ENCODE data around the gene SLC25A3.
A peak's percentile ranks its signal among the peaks of the same experiment; 100 is the strongest.

Gene SLC25A3

DNA sequence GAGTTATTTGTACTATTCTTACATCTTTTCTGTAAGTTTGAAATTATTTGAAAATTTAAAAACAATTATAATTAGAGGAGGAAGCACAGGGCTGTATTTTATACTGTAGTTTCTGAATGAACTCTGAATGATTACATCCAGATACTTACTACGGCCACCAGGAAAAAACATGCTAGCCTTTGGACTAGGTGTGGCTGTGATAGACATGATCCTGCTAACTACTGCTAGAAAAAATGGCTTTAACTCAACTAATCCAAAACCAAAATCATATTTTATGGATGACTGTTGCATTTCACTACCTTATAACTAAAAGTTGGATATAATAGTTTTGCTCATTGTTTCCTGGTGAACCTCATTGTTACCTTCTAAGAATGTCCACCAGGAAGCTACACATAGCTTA, 15.1 kb upstream of the SLC25A3 start:
- no peaks in the 10 kb centered on the region for H3K4me1 ChIP-seq (ENCODE audit: insufficient read depth, low read length)
- no peak overlapping the region for H3K27ac ChIP-seq (ENCODE audit: low read length)
- H3K36me3 ChIP-seq (ENCODE audit: insufficient read depth, low read depth, low read length), result no peaks in the 10 kb centered on the region
- H3K9ac ChIP-seq (ENCODE audit: low read depth, low read length), result no peak overlapping the region
- no peak overlapping the region for H3K4me3 ChIP-seq (ENCODE audit: low read length)
- H3K27me3 ChIP-seq (ENCODE audit: insufficient read depth, low read length), result no peaks in the 10 kb centered on the region
- H3K9me3 ChIP-seq (ENCODE audit: insufficient read depth, low read depth, low read length), result no peaks in the 10 kb centered on the region

DNA sequence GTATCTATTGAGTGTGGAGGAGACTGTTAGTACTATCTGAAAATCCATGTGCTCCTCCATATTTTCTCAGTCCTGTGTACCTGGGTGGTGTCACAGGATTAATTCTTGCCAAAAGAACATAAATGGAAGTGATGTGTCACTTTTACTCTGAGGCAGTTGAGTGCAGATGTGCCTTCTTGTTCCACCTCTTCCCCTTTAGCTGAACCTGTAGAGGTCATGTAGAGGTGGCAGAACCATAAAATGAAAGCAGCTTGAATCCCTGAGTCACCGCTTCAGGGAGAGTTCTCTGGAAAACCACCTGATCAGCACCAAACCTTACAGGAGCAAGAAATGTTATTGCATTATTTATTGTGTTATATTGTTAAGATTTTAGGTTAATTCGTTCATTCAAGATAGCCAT, 14.7 kb upstream of the SLC25A3 start:
- Histone ChIP-seq H3K36me3 (ENCODE audit: insufficient read depth, low read depth, low read length) (no peaks in the 10 kb centered on the region), H3K9me3 (ENCODE audit: insufficient read depth, low read depth, low read length) (no peaks in the 10 kb centered on the region), H3K9ac (ENCODE audit: low read depth, low read length) (no peak overlapping the region), H3K27ac (ENCODE audit: low read length) (no peak overlapping the region), H3K27me3 (ENCODE audit: insufficient read depth, low read length) (no peaks in the 10 kb centered on the region), H3K4me3 (ENCODE audit: low read length) (no peak overlapping the region), H3K4me1 (ENCODE audit: insufficient read depth, low read length) (no peaks in the 10 kb centered on the region)

DNA sequence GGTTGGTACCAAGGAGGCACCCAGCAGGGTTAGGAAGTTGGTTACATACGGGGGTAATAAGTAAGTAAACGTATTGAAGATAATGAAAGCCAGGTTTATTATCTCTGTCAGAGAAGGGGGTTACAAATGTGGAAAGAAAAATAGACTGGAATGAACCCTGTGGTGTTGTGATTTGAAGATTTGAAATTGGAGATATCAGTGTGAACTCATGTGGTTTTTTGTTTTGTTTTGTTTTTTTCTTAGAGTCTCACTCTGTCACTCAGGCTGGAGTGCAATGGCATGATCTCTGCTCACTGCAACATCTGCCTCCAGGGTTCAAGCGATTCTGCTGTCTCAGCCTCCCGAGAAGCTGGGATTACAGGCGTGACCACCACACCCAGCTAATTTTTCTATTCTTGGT, 14.1 kb upstream of the SLC25A3 start:
- no peaks in the 10 kb centered on the region for H3K4me1 ChIP-seq (ENCODE audit: insufficient read depth, low read length)
- no peak overlapping the region for H3K27ac ChIP-seq (ENCODE audit: low read length)
- no peaks in the 10 kb centered on the region for H3K9me3 ChIP-seq (ENCODE audit: insufficient read depth, low read depth, low read length)
- H3K4me3 ChIP-seq (ENCODE audit: low read length), result no peak overlapping the region
- H3K36me3 ChIP-seq (ENCODE audit: insufficient read depth, low read depth, low read length), result no peaks in the 10 kb centered on the region
- no peak overlapping the region for H3K9ac ChIP-seq (ENCODE audit: low read depth, low read length)
- H3K27me3 ChIP-seq (ENCODE audit: insufficient read depth, low read length), result no peaks in the 10 kb centered on the region

DNA sequence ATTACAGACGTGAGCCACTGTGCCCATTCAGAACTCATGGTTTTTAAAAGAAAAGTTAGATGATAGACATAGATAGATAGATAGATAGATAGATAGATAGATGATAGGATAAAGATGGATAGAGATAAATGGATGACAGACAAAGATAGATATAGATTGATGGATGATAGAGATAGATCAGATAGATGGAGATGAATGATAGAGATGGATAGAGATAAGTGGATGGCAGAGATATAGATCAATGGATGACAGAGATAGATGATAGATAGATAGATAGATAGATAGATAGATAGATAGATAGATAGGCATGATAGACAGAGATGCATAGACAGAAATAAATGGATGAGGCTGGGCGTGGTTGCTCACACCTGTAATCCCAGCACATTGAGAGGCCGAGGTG, 13.7 kb upstream of the SLC25A3 start:
- Histone ChIP-seq H3K36me3 (ENCODE audit: insufficient read depth, low read depth, low read length) (no peaks in the 10 kb centered on the region), H3K9ac (ENCODE audit: low read depth, low read length) (no peak overlapping the region), H3K27ac (ENCODE audit: low read length) (no peak overlapping the region), H3K4me3 (ENCODE audit: low read length) (no peak overlapping the region), H3K27me3 (ENCODE audit: insufficient read depth, low read length) (no peaks in the 10 kb centered on the region), H3K9me3 (ENCODE audit: insufficient read depth, low read depth, low read length) (no peaks in the 10 kb centered on the region), H3K4me1 (ENCODE audit: insufficient read depth, low read length) (no peaks in the 10 kb centered on the region)

DNA sequence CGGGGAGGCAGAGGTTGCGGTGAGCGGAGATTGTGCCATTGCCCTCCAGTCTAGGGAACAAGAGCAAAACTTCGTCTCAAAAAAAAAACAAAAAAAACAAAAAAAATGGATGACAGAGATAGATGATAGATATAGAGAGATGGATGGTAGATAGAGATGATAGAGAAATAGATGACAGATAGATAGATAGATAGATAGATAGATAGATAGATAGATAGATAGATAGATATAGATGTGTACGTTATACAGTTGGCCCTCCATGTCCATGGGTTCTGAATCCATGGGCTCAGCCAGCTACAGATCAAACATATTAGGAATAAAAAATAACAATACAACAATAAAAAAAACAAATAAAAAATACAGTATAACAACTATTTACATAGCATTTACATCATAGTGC, 12.8 kb upstream of the SLC25A3 start:
- no peak overlapping the region for H3K27ac ChIP-seq (ENCODE audit: low read length)

DNA sequence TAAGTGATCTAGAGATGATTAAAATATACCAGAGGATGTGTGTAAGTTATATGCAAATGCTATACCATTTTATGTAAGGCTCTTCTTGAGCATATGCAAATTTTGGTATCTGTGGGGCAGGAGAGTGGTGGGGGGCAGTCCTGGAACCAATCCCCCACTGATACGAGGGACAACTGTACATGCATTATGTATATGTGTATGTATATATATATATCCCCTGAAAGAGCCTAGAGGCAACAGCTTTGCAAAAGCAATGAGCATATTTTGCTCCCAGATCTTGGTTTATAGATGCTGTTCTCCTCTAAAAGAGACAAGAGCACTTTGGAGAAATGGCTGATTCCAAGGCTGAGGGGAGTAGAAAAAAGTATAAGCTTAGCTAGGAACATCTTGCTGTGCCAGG, 12.4 kb upstream of the SLC25A3 start:
- no peak overlapping the region for H3K4me3 ChIP-seq (ENCODE audit: low read length)
- H3K9me3 ChIP-seq (ENCODE audit: insufficient read depth, low read depth, low read length), result no peaks in the 10 kb centered on the region

More for the DNA sequence above, 12.8 kb upstream of the SLC25A3 start:
- Histone ChIP-seq H3K27me3 (ENCODE audit: insufficient read depth, low read length) (no peaks in the 10 kb centered on the region), H3K9me3 (ENCODE audit: insufficient read depth, low read depth, low read length) (no peaks in the 10 kb centered on the region), H3K4me3 (ENCODE audit: low read length) (no peak overlapping the region), H3K9ac (ENCODE audit: low read depth, low read length) (no peak overlapping the region), H3K36me3 (ENCODE audit: insufficient read depth, low read depth, low read length) (no peaks in the 10 kb centered on the region), H3K4me1 (ENCODE audit: insufficient read depth, low read length) (no peaks in the 10 kb centered on the region)

DNA sequence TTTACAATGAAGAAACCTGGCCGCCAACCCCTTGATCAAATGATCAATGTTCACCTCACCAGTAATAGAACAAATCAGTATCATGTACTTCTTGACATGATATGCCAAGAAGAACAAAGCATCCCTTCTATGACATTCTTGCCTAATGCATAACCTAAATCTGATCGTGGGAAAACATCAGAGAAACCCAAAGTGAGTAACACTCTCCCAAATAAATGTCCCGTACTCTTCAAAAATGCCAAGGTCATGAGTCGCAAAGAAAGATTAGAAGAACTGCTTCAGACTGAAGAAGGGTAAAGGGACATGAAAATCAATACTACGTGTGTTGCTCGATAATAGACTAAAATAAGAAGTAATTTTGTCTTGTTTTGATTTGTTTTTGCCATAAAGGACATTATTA, 11.4 kb upstream of the SLC25A3 start:
- Histone ChIP-seq H3K4me1 (ENCODE audit: insufficient read depth, low read length) (no peaks in the 10 kb centered on the region), H3K27ac (ENCODE audit: low read length) (no peak overlapping the region), H3K36me3 (ENCODE audit: insufficient read depth, low read depth, low read length) (no peaks in the 10 kb centered on the region), H3K27me3 (ENCODE audit: insufficient read depth, low read length) (no peaks in the 10 kb centered on the region), H3K9me3 (ENCODE audit: insufficient read depth, low read depth, low read length) (no peaks in the 10 kb centered on the region), H3K4me3 (ENCODE audit: low read length) (no peak overlapping the region), H3K9ac (ENCODE audit: low read depth, low read length) (no peak overlapping the region)

More for the DNA sequence above, 12.4 kb upstream of the SLC25A3 start:
- no peak overlapping the region for H3K9ac ChIP-seq (ENCODE audit: low read depth, low read length)
- no peaks in the 10 kb centered on the region for H3K4me1 ChIP-seq (ENCODE audit: insufficient read depth, low read length)
- H3K36me3 ChIP-seq (ENCODE audit: insufficient read depth, low read depth, low read length), result no peaks in the 10 kb centered on the region
- H3K27ac ChIP-seq (ENCODE audit: low read length), result no peak overlapping the region
- H3K27me3 ChIP-seq (ENCODE audit: insufficient read depth, low read length), result no peaks in the 10 kb centered on the region

DNA sequence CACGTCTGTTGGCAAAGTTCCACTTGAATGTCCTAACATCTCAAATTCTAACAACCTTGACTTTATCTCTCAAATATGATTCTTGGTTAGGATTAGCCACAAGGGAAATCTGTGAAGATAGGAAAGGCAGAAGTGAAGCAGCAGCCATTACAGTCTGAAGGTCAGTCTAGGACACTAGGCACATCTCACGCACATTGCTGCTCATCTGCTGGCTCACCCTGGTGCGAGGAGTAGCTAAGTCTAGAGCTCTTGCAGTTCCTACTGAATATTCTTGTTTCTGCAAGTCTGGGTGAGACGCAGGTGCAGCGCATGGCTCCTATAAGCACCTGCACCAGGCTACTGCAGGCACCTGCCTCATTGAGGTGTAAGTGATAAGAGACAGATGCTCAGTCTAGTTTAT, 6.4 kb upstream of the SLC25A3 start:
- Histone ChIP-seq H3K27ac (ENCODE audit: low read length) (no peak overlapping the region), H3K9ac (ENCODE audit: low read depth, low read length) (no peak overlapping the region), H3K4me1 (ENCODE audit: insufficient read depth, low read length) (no peaks in the 10 kb centered on the region), H3K9me3 (ENCODE audit: insufficient read depth, low read depth, low read length) (no peaks in the 10 kb centered on the region), H3K27me3 (ENCODE audit: insufficient read depth, low read length) (no peaks in the 10 kb centered on the region), H3K4me3 (ENCODE audit: low read length) (no peak overlapping the region), H3K36me3 (ENCODE audit: insufficient read depth, low read depth, low read length) (no peaks in the 10 kb centered on the region)

DNA sequence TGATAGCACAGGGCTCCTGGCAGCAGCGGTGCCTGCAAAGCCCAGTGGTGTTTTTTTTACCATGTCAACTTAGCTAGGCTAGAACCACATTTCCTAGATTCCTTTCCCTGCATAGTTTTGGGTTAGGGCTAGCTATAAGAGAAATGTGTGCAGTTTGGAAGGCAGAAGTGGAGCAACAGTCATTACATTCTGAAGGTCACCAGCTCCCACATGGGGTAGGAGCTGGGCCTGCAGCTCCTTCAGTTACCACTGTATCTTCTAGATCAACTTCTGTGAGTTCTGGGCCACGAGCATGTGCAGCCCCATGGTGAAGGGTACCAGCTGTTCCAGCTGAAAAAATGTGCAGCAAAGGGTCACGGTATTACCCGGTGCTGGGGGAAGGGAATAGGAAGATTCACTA, 2.3 kb upstream of the SLC25A3 start:
- Histone ChIP-seq H3K9ac (ENCODE audit: low read depth, low read length) (no peak overlapping the region), H3K4me3 (ENCODE audit: low read length) (no peak overlapping the region), H3K27ac (ENCODE audit: low read length) (no peak overlapping the region), H3K36me3 (ENCODE audit: insufficient read depth, low read depth, low read length) (peaks cover 12% of the 10 kb centered on the region), H3K4me1 (ENCODE audit: insufficient read depth, low read length) (peaks cover 10% of the 10 kb centered on the region; the same call in 1 of the 2 replicates), H3K27me3 (ENCODE audit: insufficient read depth, low read length) (no peaks in the 10 kb centered on the region), H3K9me3 (ENCODE audit: insufficient read depth, low read depth, low read length) (no peaks in the 10 kb centered on the region)

DNA sequence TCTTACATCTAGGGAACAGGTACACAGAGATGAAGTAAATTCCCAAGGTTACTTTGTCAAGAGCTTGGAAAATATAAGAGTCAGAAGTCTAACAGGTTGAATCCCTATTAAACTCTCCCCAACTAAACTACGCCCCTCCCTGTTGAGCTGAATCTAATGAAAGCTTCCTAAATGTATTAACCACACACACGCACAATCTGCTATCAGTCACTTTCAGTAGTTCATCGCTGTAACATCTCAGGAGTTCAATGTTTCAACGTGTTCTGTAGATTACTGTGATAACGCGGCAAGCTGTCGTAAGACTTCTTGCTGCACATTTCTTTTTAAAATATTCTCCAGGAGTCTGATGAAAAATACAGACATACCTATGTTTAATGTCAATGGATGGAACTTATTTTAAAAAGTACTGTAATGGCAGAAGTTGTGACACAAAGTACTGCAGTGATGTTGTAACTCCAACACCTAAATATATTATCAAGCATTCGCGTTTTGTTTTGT, 612 bp upstream of the SLC25A3 start:
- Histone ChIP-seq H3K9me3 (ENCODE audit: insufficient read depth, low read depth, low read length) (no peaks in the 10 kb centered on the region), H3K27me3 (ENCODE audit: insufficient read depth, low read length) (no peaks in the 10 kb centered on the region), H3K36me3 (ENCODE audit: insufficient read depth, low read depth, low read length) (peaks cover 29% of the 10 kb centered on the region), H3K4me3 (ENCODE audit: low read length) (peak overlapping the region; percentile 60), H3K9ac (ENCODE audit: low read depth, low read length) (peak overlapping the region; percentile 80), H3K27ac (ENCODE audit: low read length) (no peak overlapping the region), H3K4me1 (ENCODE audit: insufficient read depth, low read length) (peaks cover 10% of the 10 kb centered on the region; the same call in 1 of the 2 replicates)

DNA sequence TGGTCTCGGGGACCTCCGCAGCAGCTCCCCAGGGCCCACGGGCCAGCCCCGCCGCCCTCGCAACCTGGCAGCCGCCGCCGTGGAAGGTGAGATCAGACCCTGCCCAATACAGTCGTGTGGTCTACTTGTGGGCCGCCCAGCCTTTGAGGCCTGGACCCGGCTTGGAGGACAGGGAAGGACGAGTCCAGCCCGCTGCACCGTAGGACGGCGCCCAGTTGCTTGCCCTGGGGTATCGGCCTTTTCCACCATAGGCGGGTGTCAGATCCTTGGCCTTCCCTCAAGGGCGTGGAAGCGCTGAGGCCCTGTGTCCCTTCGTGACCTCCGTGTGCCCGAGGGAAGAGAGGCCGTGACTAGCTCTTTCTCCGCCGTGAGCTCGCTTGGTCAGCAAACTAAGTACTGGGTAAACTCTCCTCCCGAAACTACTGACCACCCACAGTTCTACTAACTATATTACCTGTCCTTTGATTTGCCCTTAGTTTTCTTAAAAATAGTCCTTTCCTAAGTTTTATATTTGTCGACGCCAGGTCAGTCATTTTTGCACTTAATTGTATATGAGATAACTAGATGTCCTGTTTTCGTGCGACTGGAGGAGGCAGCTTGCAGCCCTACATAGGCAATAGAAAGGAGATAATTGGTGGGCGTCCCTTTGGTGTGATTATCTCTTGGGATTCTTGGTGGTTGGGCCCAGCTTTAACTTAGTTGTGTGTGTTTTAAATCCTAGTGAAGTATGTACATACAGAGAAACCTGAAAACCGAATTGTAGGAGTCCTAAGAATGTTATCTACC, 757 bp downstream of the SLC25A3 start:
- Histone ChIP-seq H3K4me1 (ENCODE audit: insufficient read depth, low read length) (peaks cover 10% of the 10 kb centered on the region; the same call in 1 of the 2 replicates), H3K27ac (ENCODE audit: low read length) (peak overlapping the region; percentile 82)

DNA sequence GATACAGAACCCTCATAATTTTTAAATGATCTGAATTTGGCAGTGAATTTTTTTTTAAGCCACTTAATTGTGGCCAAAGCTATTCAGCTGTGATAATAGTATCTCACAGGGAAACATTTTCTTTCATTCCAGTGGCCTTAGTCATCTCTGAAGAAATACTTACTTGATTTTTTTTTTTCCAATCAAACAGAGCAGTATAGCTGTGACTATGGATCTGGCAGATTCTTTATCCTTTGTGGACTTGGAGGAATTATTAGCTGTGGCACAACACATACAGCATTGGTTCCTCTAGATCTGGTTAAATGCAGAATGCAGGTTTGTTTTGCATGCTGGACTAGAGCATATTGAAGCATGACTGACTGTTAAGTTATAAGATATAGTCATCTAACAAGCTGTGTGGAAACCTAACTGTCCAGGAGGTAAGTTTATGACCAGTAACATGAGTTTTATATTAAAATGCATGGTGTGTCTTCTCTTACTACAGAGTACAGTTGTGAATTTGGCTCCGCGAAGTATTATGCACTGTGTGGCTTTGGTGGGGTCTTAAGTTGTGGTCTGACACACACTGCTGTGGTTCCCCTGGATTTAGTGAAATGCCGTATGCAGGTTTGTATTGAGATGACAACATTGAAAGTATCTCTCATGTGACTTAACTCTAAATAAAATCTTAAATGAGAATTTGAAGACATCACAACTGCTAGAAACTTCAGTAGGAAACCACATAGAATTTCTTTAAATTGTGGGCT, 1.9 kb downstream of the SLC25A3 start:
- no peaks in the 10 kb centered on the region for H3K9me3 ChIP-seq (ENCODE audit: insufficient read depth, low read depth, low read length)
- H3K9ac ChIP-seq (ENCODE audit: low read depth, low read length), result peak overlapping the region; percentile 98
- peak overlapping the region; percentile 87 for H3K4me3 ChIP-seq (ENCODE audit: low read length)
- no peak overlapping the region for H3K27ac ChIP-seq (ENCODE audit: low read length)
- peaks cover 54% of the 10 kb centered on the region for H3K36me3 ChIP-seq (ENCODE audit: insufficient read depth, low read depth, low read length)
- H3K27me3 ChIP-seq (ENCODE audit: insufficient read depth, low read length), result no peaks in the 10 kb centered on the region
- H3K4me1 ChIP-seq (ENCODE audit: insufficient read depth, low read length), result peaks cover 10% of the 10 kb centered on the region; the same call in 1 of the 2 replicates

More for the DNA sequence above, 757 bp downstream of the SLC25A3 start:
- H3K4me3 ChIP-seq (ENCODE audit: low read length), result peak overlapping the region; percentile 87
- peak overlapping the region; percentile 98 for H3K9ac ChIP-seq (ENCODE audit: low read depth, low read length)
- H3K36me3 ChIP-seq (ENCODE audit: insufficient read depth, low read depth, low read length), result peaks cover 43% of the 10 kb centered on the region
- no peaks in the 10 kb centered on the region for H3K9me3 ChIP-seq (ENCODE audit: insufficient read depth, low read depth, low read length)
- H3K27me3 ChIP-seq (ENCODE audit: insufficient read depth, low read length), result no peaks in the 10 kb centered on the region

Data from iPS-20b (cell line).